Ishikawa (cell line): ENCODE data around the gene JADE1.

Experiments used
- CEBPB ChIP-seq: IDR thresholded peaks from 2 replicates; pipeline ENCODE4 v1.6.1; 2012
- CREB1 ChIP-seq: IDR thresholded peaks from 2 replicates; pipeline ENCODE4 v1.6.1; 2012; ENCODE audit warnings: low read depth
- EGR1 ChIP-seq: IDR thresholded peaks from 2 replicates; pipeline ENCODE4 v1.6.1; 2012
- EP300 ChIP-seq: IDR thresholded peaks from 2 replicates; pipeline ENCODE4 v1.6.1; 2012; ENCODE audit warnings: borderline replicate concordance
- MAX ChIP-seq: IDR thresholded peaks from 2 replicates; pipeline ENCODE4 v1.6.1; 2012
- RAD21 ChIP-seq: IDR thresholded peaks from 2 replicates; pipeline ENCODE4 v1.6.1; 2012; ENCODE audit warnings: low read depth
- REST ChIP-seq: IDR thresholded peaks from 2 replicates; pipeline ENCODE4 v1.6.1; 2012; ENCODE audit warnings: low read depth, mild to moderate bottlenecking
- TAF1 ChIP-seq: IDR thresholded peaks from 2 replicates; pipeline ENCODE4 v1.6.1; 2012; ENCODE audit warnings: low read depth, mild to moderate bottlenecking
- TCF12 ChIP-seq: IDR thresholded peaks from 2 replicates; pipeline ENCODE4 v1.6.1; 2012; ENCODE audit warnings: low read depth
- TEAD4 ChIP-seq: IDR thresholded peaks from 2 replicates; pipeline ENCODE4 v1.6.1; 2012
- USF1 ChIP-seq: IDR thresholded peaks from 2 replicates; pipeline ENCODE4 v1.6.1; 2012
- YY1 ChIP-seq: IDR thresholded peaks from 2 replicates; pipeline ENCODE4 v1.6.1; 2012; ENCODE audit warnings: low read depth
- ZBTB7A ChIP-seq: IDR thresholded peaks from 2 replicates; pipeline ENCODE4 v1.6.1; 2012; ENCODE audit warnings: low read depth

- TF ChIP-seq TAF1 (no peak), TCF12 (no peak), YY1 (no peak), MAX (no peak), EGR1 (no peak), REST (no peak), EP300 (no peak), CEBPB (no peak), USF1 (no peak), CREB1 (no peak), TEAD4 (no peak), RAD21 (no peak), ZBTB7A (no peak)
These were observed 40.8 kb downstream of the JADE1 start for GRCh38 chr4:128850252-128850651.
